Fibroblast of the aortic adventitia (primary cell): ENCODE measurements around the gene WDR36. TPM values are rescaled to one million over a fixed set of nuclear protein-coding genes. Genes with fewer than 3 reads are reported as not detected.
A peak's percentile ranks its signal among the peaks of the same experiment; 100 is the strongest.

Experiments used
- DNase-seq: peaks from one replicate; pipeline ENCODE4 v3.0.0-alpha.2; 2010; ENCODE audit warnings: low read depth
- H3K4me3 ChIP-seq: 2 replicates; pipeline ENCODE4 v1.5.1; 2011; ENCODE audit warnings: low read depth, mild to moderate bottlenecking, control low read depth, low read length, moderate library complexity
- total RNA-seq: library from RNA; depleted of rRNA; stranded (reverse); fragments of >200 nt; gene quantifications from 2 replicates; pipeline ENCODE4 v1.2.3, GENCODE V29; 2012; ENCODE audit warnings: low replicate concordance
- TF ChIP-seq, protein P1 (sequence below): IDR thresholded peaks from 2 replicates; pipeline ENCODE4 v1.5.1; 2011; ENCODE audit warnings: mild to moderate bottlenecking, low read length, control low read depth, inconsistent platforms; ENCODE audit not compliant: insufficient read depth

The WDR36 gene
- total RNA-seq, 1 donor: 90.8 TPM

DNA sequence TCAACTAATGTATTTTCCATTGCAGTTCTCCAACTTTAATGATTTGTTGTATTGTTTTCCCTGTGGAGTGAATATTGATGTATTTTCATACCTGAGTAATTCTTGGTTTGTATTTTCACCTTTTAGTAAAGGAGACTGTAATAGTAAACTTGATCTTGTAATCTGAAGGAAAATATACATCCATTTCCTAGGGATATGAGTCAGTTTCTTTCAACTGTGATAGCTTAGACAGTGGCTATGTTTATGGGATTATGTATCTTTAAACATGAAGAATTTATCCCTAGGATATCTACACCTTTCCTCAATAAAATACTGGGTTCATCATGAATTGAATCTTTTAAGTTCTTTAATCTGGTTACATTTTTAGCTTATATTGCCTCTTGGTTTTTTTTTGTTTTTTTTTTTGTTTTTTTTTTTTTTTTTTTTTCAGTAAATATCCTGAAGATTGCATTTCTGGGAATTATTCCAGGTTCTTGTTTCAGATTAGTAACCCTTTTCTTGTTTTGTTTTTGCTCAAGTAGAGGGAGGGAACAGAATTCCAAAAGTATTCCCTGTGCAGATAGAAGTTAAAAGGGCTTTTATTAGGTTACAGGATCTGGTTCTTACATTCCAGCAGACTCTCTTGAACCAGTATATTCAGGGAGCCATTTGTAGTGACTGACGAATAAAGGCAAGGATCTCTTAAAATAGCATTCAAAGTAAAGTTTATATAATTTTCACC lies 7.1 kb downstream of the WDR36 start:
- H3K4me3 ChIP-seq: no peak overlapping the region
- TF ChIP-seq, protein P1, sequence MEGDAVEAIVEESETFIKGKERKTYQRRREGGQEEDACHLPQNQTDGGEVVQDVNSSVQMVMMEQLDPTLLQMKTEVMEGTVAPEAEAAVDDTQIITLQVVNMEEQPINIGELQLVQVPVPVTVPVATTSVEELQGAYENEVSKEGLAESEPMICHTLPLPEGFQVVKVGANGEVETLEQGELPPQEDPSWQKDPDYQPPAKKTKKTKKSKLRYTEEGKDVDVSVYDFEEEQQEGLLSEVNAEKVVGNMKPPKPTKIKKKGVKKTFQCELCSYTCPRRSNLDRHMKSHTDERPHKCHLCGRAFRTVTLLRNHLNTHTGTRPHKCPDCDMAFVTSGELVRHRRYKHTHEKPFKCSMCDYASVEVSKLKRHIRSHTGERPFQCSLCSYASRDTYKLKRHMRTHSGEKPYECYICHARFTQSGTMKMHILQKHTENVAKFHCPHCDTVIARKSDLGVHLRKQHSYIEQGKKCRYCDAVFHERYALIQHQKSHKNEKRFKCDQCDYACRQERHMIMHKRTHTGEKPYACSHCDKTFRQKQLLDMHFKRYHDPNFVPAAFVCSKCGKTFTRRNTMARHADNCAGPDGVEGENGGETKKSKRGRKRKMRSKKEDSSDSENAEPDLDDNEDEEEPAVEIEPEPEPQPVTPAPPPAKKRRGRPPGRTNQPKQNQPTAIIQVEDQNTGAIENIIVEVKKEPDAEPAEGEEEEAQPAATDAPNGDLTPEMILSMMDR: no peak
- DNase-seq: peak; percentile 68

DNA sequence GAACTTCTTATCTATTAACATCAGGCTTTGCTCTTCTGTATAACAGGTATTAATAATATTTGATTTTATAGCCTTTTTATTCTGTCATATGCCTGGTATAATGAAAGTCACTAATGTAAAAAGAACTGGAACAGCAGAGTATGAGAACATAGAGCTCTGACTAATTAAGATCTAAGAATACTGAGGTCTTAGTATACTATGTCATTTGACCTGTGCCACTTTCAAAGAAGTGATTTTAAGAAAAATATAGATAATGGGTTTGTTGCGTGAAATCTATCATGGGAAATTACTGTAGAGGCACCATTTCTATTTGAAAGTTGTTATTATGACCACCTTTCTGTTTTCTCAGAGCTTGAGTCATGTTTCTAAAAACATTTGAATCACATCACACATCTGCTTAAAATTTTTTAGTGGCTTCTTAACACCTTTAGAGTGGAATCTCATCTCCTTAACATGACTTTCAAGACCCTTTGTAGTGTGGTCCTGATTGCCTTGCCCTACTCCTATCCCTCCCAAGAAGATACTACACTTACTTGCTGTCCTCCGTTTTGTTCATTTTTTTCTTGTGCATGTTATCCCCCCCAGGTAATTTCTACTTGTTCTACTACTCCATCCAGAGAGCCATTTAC lies 14.3 kb downstream of the WDR36 start:
- DNase-seq: no peak
- TF ChIP-seq, protein P1: no peak
- H3K4me3 ChIP-seq: no peak overlapping the region

DNA sequence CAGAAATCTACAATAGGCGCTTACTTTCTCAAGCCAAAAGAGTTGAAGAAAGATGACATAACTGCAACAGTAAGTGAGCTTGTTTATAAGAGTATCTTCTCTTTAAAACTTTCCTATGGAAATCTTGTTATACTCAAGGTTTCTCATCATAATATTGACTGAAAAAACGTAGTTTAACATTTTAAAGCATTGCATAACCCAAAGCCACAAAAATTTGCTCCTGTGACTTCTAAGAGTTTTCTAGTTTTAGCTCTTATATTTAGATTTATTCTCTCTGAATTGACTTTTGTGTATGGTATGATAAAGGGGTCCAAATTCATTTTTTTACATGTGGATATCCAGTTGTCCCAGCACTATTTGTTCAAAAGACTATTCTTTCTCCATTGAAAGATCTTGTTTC lies 15.2 kb downstream of the WDR36 start:
- DNase-seq: no peak
- H3K4me3 ChIP-seq: no peak overlapping the region
- TF ChIP-seq, protein P1: no peak

DNA sequence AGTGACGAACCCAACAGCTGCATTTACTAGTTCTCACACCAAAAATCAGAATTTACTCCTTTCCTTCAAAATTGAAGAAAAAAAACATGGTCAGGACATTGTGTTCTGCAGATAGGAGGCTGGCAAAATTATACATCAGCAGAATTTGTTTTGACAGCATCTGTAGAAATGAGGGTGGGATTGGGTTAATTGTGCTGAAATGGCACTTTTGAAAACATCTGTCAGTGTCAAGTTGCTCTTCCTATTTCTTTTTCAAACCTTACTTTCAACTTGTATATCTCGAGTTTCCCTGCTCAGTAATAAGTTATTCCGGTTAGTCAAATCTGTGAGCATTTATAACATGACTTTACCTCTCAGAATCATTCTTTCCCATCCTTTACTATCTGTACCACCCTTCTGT lies 19.8 kb downstream of the WDR36 start:
- H3K4me3 ChIP-seq: no peak overlapping the region
- TF ChIP-seq, protein P1: no peak
- DNase-seq: no peak

DNA sequence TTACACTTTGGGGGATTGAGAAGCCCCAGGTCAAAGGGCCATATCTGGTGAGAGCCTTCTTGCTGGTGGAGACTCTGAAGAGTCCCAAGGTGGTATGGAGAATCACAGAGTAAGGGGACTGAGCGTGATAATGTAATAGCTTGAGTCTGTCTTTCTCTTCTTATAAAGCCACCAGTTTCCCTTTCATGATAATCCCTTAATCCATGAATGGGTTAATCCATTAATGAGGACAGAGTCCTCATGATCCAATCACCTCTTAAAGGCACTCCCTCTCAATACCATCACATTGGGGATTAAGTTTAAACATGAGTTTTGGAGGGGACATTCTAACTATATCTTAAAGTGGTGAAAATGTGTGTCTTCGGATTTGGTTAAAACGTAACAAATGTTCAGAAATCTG lies 21.5 kb downstream of the WDR36 start:
- H3K4me3 ChIP-seq: no peak overlapping the region
- TF ChIP-seq, protein P1: no peak
- DNase-seq: no peak

DNA sequence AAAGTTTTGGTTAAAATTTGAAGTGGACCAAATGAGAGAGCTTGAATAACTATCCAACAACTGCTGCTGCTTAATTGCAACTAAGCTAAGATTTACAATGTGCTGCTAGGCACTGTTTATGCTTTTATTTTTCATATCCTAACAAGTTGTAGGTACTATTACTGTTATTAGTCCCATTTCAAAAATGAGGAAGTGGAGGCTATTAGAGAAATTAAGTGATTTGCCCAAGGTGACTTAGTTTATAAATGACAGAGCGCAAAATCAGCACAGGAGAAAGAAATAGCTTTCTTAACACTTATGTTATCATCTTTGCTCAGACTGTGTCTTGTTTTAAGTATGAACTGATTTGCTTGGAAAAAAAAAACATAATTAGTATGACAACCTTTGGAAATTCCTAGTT lies 23.1 kb downstream of the WDR36 start:
- no peak overlapping the region for H3K4me3 ChIP-seq
- no peak for DNase-seq
- TF ChIP-seq, protein P1: no peak
